MM.1S (cell line): ENCODE measurements around the gene UBL4B.

Experiments
- CTCF ChIP-seq: fragments of 300-600 bp; sonication (generic); IDR thresholded peaks from 2 replicates; pipeline ENCODE4 v1.5.1; 2016; ENCODE audit warnings: antibody characterized with exemption, low read length, mixed read lengths
- EZH2phosphoT487 ChIP-seq: fragments of 300-600 bp; sonication (generic); IDR thresholded peaks from 2 replicates; pipeline ENCODE4 v1.6.1; 2018; ENCODE audit warnings: antibody characterized with exemption, low read length

- TF ChIP-seq EZH2phosphoT487 (no peak), CTCF (no peak)
These were observed 11.9 kb upstream of the UBL4B start for GRCh38 chr1:110100335-110100734.
